GM12878 (cell line): ENCODE measurements around the gene COL6A1. TPM values are rescaled to one million over a fixed set of nuclear protein-coding genes. Genes with fewer than 3 reads are reported as not detected.

Source experiments
- ATAC-seq: fragments of 200-7000 bp; cut with Tn5 transposase; 3 replicates; pipeline ENCODE4 v1.9.1; 2020; ENCODE audit warnings: mild to moderate bottlenecking, moderate library complexity
- BruUV-seq: library from RNA; stranded (reverse); fragments of 400-500 nt; replicated peaks from 2 replicates; lab custom pipeline; 2021; lab: Mats Ljungman, UMichigan
- CTCF ChIA-PET: fragments of 300-600 bp; sonication (Branson Sonifier 250); formaldehyde crosslinking; extraction: SDS; loops from one replicate; lab custom pipeline; 2021; ENCODE audit warnings: inconsistent platforms; lab: Yijun Ruan, JAX
- POLR2A ChIA-PET: fragments of 350-600 bp; formaldehyde crosslinking; extraction: SDS; loops from one replicate; lab custom pipeline; 2021; ENCODE audit warnings: inconsistent platforms; lab: Charles Lee
- RAD21 ChIA-PET: fragments of 300-600 bp; sonication (Branson Sonifier 250); formaldehyde crosslinking; loops from one replicate; lab custom pipeline; 2023; ENCODE audit warnings: antibody characterized with exemption; ENCODE audit not compliant: unreplicated experiment; lab: Charles Lee
- SMC1A ChIA-PET: fragments of 300-600 bp; sonication (Branson Sonifier 250); formaldehyde crosslinking; loops from one replicate; lab custom pipeline; 2023; ENCODE audit not compliant: unreplicated experiment, uncharacterized antibody; lab: Charles Lee
- DNase-seq: peaks from one replicate; pipeline ENCODE4 v3.0.0-alpha.2; 2011; ENCODE audit warnings: low read depth, low spot score
- FAIRE-seq: peaks from 3 replicates; lab custom pipeline; 2011; peaks lifted over from hg19 to GRCh38; lab: Jason Lieb, UNC
- H2AFZ ChIP-seq: 2 replicates; pipeline ENCODE4 v1.6.0; 2011; ENCODE audit warnings: low read depth, low read length, control low read depth; ENCODE audit not compliant: control insufficient read depth
- H3K27ac ChIP-seq: 2 replicates; pipeline ENCODE4 v1.5.1; 2011; ENCODE audit warnings: control low read depth; ENCODE audit not compliant: control insufficient read depth, insufficient read depth
- H3K27me3 ChIP-seq, 2 experiments: replicated peaks in 1 of 2; 2 replicates each; pipeline versions ENCODE4 v1.6.0 to v1.6.1; 2011; ENCODE audit warnings: low read length in 1 of 2; ENCODE audit not compliant: control insufficient read depth in 2 of 2, insufficient read depth in 2 of 2
- H3K36me3 ChIP-seq, 2 experiments: 2 replicates each; pipeline ENCODE4 v1.5.1; 2011; ENCODE audit warnings: low read length in 1 of 2; ENCODE audit not compliant: control insufficient read depth in 2 of 2, insufficient read depth in 2 of 2
- H3K4me1 ChIP-seq: 2 replicates; pipeline ENCODE4 v1.6.1; 2011; ENCODE audit warnings: mild to moderate bottlenecking, low read length, moderate library complexity, mixed read lengths; ENCODE audit not compliant: control insufficient read depth, insufficient read depth
- H3K4me2 ChIP-seq: 2 replicates; pipeline ENCODE4 v1.6.0; 2011; ENCODE audit warnings: control low read depth; ENCODE audit not compliant: control insufficient read depth, insufficient read depth
- H3K4me3 ChIP-seq: fragments of 200-600 bp; sonication (generic); 2 replicates; pipeline ENCODE4 v1.5.1; 2016
- H3K79me2 ChIP-seq: 2 replicates; pipeline ENCODE4 v1.6.0; 2011; ENCODE audit warnings: low read length; ENCODE audit not compliant: control insufficient read depth, insufficient read depth
- H3K9ac ChIP-seq: 2 replicates; pipeline ENCODE4 v1.8.0; 2011; ENCODE audit warnings: low read length, control low read depth, mixed read lengths; ENCODE audit not compliant: control insufficient read depth, insufficient read depth
- H3K9me3 ChIP-seq: replicated peaks from 3 replicates; pipeline ENCODE4 v1.5.1; 2011; ENCODE audit warnings: mild to moderate bottlenecking, low read length; ENCODE audit not compliant: control insufficient read depth, insufficient read depth
- H4K20me1 ChIP-seq: 2 replicates; pipeline ENCODE4 v1.6.0; 2011; ENCODE audit not compliant: control insufficient read depth, insufficient read depth
- EED ChIP-seq: sonication (generic); IDR thresholded peaks from 2 replicates; pipeline ENCODE4 v1.6.1; 2016; ENCODE audit warnings: antibody characterized with exemption, low read depth
- IKZF2 ChIP-seq, 2 experiments: fragments of 450-650 bp; IDR thresholded peaks; 2 replicates each; pipeline ENCODE4 v1.6.1; 2017; ENCODE audit warnings: mild to moderate bottlenecking in 2 of 2, moderate library complexity in 2 of 2
- IRF3 ChIP-seq: fragments of 450-650 bp; IDR thresholded peaks from 2 replicates; pipeline ENCODE4 v1.6.1; 2014; ENCODE audit warnings: mild to moderate bottlenecking
- MAX ChIP-seq: IDR thresholded peaks from 2 replicates; pipeline ENCODE4 v1.6.1; 2012; ENCODE audit warnings: low read depth, low read length, improper control_type of control experiment
- MEF2B ChIP-seq: fragments of 450-650 bp; IDR thresholded peaks from 2 replicates; pipeline ENCODE4 v1.6.1; 2018; ENCODE audit warnings: mild to moderate bottlenecking, moderate library complexity; ENCODE audit not compliant: partially characterized antibody, poor library complexity, severe bottlenecking
- MYC ChIP-seq: IDR thresholded peaks from 2 replicates; pipeline ENCODE4 v1.6.1; 2011; ENCODE audit warnings: mild to moderate bottlenecking, low read length, moderate library complexity, inconsistent platforms; ENCODE audit not compliant: insufficient read depth, insufficient replicate concordance, insufficient read length, severe bottlenecking
- RFX5 ChIP-seq: IDR thresholded peaks from 2 replicates; pipeline ENCODE4 v1.6.1; 2011; ENCODE audit warnings: low read depth, low read length, improper control_type of control experiment
- SMAD5 ChIP-seq: IDR thresholded peaks from 2 replicates; pipeline ENCODE4 v1.6.1; 2016; ENCODE audit warnings: antibody characterized with exemption, low read depth
- SP1 ChIP-seq: IDR thresholded peaks from one replicate; pipeline ENCODE4 v1.6.1; 2011; ENCODE audit warnings: low read depth, low read length
- SPI1 ChIP-seq: IDR thresholded peaks from 2 replicates; pipeline ENCODE4 v1.6.1; 2011; ENCODE audit warnings: low read depth, mild to moderate bottlenecking, low read length, moderate library complexity, borderline replicate concordance; ENCODE audit not compliant: insufficient read depth
- SRF ChIP-seq, 2 experiments: IDR thresholded peaks; 2 replicates each; pipeline ENCODE4 v1.6.1; 2011; ENCODE audit warnings: low read depth in 2 of 2, low read length in 2 of 2, mild to moderate bottlenecking in 1 of 2, moderate library complexity in 1 of 2
- WRNIP1 ChIP-seq: IDR thresholded peaks from 2 replicates; pipeline ENCODE4 v1.6.1; 2011; ENCODE audit warnings: low read depth, low read length, improper control_type of control experiment, borderline replicate concordance
- ZBED1 ChIP-seq: IDR thresholded peaks from 2 replicates; pipeline ENCODE4 v1.6.1; 2016; ENCODE audit warnings: borderline replicate concordance
- WGBS: methylation state at CpG from one replicate; pipeline ENCODE4 v1.1.6; 2016; ENCODE audit warnings: low lambda C conversion rate; ENCODE audit not compliant: insufficient replicate concordance, insufficient coverage; ENCODE audit errors: missing lambda C conversion rate; 5-methylcytosine and 5-hydroxymethylcytosine counted together
- in situ Hi-C: fragments of 300-500 bp; cut with MboI; formaldehyde crosslinking; loops from 9 replicates; pipeline ENCODE4 v1.14.3; 2018; ENCODE audit warnings: mixed read lengths
- intact Hi-C: fragments of 100-400 bp; cut with micrococcal nuclease; formaldehyde crosslinking; loops from one replicate; pipeline ENCODE4 v1.14.2; 2022; ENCODE audit not compliant: unreplicated experiment
- polyA plus RNA-seq, 11 experiments: library from polyadenylated mRNA; depleted of rRNA in 4 of 11; unstranded in 6 of 11; stranded (reverse) in 5 of 11; fragments of >200 nt; fragmentation: Nextera tagmentation in 4 of 11; fragmentation: Illumina TruSeq in 1 of 11; extraction: Ambion mirVana in 4 of 11; extraction: Trizol in 1 of 11; gene quantifications; 1 replicate in 1 of 11; 2 replicates in 10 of 11; pipeline versions ENCODE4 v1.2.1 to v1.2.3, GENCODE V29; 2011 to 2016; ENCODE audit warnings: inconsistent platforms in 2 of 11, missing spikeins in 2 of 11, low read depth in 1 of 11
- total RNA-seq, 4 experiments: library from RNA; depleted of rRNA in 3 of 4; stranded (reverse); fragments of >200 nt in 3 of 4; fragmentation: Illumina TruSeq in 1 of 4; extraction: Trizol in 1 of 4; gene quantifications; 2 replicates each; pipeline versions ENCODE4 v1.2.1 to v1.2.3, GENCODE V29; 2013 to 2021

COL6A1 gene
- total and polyA plus RNA-seq, 10 of the 15 experiments (the other 5 are each of a cell fraction or from before 2014, with no cell fraction given), result 0.12 to 1.3 (median 0.20) TPM; not detected in 7

DNA sequence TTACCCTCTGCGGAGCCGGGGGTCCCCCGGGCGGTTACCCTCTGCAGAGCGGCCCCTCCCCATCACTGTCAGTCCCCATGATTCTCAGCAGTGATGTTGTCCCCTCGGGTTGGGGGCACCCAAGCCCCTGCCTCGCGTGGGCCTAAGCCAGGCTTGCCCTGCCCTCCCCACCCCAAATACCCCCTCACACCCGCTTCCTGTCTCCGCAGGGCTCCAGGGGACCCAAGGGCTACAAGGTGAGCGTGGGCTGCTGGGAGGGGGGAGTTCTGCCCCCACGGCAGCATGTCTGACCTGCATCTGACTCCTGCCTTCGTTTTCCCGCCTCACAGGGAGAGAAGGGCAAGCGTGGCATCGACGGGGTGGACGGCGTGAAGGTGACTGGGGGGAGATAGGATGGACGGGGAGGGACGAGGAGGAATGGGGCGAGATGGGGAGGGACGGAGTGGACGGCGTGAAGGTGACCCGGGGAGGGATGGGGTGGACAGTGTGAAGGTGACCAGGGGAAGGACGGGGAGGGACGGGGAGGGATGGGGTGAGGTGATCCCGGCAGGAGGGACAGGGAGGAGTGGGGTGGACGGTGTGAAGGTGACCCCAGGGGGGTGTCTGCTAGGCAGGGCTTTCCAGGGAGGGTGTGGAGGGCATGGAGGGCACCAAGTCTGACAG lies 8.6 kb downstream of the COL6A1 start:
- ATAC-seq, result no peak
- no peaks in the 10 kb centered on the region for H3K79me2 ChIP-seq
- no peaks in the 10 kb centered on the region for H3K27me3 ChIP-seq
- H3K4me3 ChIP-seq, result no peak overlapping the region
- WGBS, result 59% methylated on average over 15 of the region's 30 CpGs
- TF ChIP-seq EED, result no peak
- TF ChIP-seq MEF2B, result no peak
- TF ChIP-seq IKZF2 (IDR thresholded peaks at IDR 0.05), result no peak
- no peak for TF ChIP-seq MYC
- TF ChIP-seq, all 136 proteins: peak for 0
- Histone ChIP-seq H3K9me3 (no peaks in the 10 kb centered on the region), H3K36me3 (no peaks in the 10 kb centered on the region), H2AFZ (no peak overlapping the region), H3K4me2 (no peak overlapping the region), H4K20me1 (no peaks in the 10 kb centered on the region), H3K4me1 (no peaks in the 10 kb centered on the region), H3K9ac (no peak overlapping the region), H3K27ac (no peak overlapping the region)
- in situ Hi-C loops, result no loop called here
- ChIA-PET RAD21 (no interaction called here), CTCF (no interaction called here), SMC1A (no interaction called here), POLR2A (no interaction called here)
- no TSS peak for BruUV-seq
- DNase-seq (no peak), FAIRE-seq (no peak)
- intact Hi-C loops, result no loop called here

DNA sequence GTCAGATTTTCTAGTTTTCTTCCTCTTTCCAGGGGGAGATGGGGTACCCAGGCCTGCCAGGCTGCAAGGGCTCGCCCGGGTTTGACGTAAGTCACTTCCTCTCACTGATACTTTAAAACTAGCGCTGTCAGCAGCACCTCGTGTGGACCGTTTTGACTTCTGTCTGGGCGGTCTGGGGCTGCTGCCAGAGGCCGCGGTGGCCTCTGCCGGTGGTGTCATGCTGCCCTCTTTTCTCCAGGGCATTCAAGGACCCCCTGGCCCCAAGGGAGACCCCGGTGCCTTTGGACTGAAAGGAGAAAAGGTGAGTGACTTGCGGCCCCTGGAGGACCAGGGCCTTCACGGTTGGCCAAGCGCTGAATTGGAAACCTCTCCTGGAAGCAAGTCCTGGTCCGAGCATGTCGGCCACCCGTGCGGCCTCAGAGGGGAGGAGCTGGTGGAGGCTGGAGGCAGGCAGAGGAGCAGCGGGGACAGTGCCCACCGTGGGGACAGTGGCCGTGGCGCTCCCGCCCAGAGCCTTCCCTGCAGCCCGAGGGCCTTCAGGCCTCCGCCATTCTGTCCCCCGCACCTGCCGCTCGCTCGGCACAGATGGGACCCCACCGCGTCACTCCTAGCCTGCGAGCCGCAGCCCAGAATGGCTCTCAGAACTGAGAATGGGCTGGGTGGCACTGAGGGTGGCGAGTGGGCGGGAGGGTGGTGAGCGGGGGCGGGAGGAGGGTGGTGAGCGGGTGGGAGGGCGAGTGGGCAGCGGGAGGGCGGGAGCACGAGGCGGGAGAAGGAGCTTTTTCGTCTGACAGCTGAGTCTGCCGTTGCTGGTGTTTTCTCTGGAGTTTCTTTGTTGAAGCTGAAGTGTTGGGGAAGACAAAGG lies 9.4 kb downstream of the COL6A1 start:
- H4K20me1 ChIP-seq, result no peaks in the 10 kb centered on the region
- no peaks in the 10 kb centered on the region for H3K4me1 ChIP-seq
- ChIA-PET RAD21 (no interaction called here), SMC1A (interaction anchor here (0.8 kb wide), 1 partner anchor 37 kb away, joined by 3 read pairs; no protein-coding TSS in a partner anchor), POLR2A (no interaction called here), CTCF (no interaction called here)
- 61% methylated on average over 40 of the region's 45 CpGs for WGBS
- no TSS peak for BruUV-seq
- H3K4me2 ChIP-seq, result no peak overlapping the region
- H3K9me3 ChIP-seq, result no peaks in the 10 kb centered on the region
- H3K79me2 ChIP-seq, result no peaks in the 10 kb centered on the region
- no peak overlapping the region for H3K4me3 ChIP-seq
- no peak overlapping the region for H3K9ac ChIP-seq
- no peak overlapping the region for H2AFZ ChIP-seq
- H3K36me3 ChIP-seq, result no peaks in the 10 kb centered on the region
- in situ Hi-C loops, result no loop called here
- ATAC-seq, result no peak
- intact Hi-C loops, result no loop called here
- no peaks in the 10 kb centered on the region for H3K27me3 ChIP-seq
- FAIRE-seq, result no peak
- no peak for DNase-seq
- no peak overlapping the region for H3K27ac ChIP-seq
- TF ChIP-seq IRF3 (no peak), SMAD5 (no peak), SPI1 (no peak), SRF (IDR thresholded peaks at IDR 0.05; ENCODE audit: low read depth in 2 of 2, low read length in 2 of 2) (no peak), MEF2B (no peak), ZBED1 (no peak), SP1 (no peak), WRNIP1 (no peak), RFX5 (no peak), MAX (no peak)
